K562 (cell line): ENCODE data around the gene NDUFB3. TPM values are rescaled to one million over a fixed set of nuclear protein-coding genes. Genes with fewer than 3 reads are reported as not detected.

ENCODE experiments used
- ARHGAP35 ChIP-seq: fragments of 450-650 bp; IDR thresholded peaks from 2 replicates; pipeline ENCODE4 v1.6.1; 2018; ENCODE audit not compliant: partially characterized antibody
- BMI1 ChIP-seq: fragments of 150-350 bp; IDR thresholded peaks from 2 replicates; pipeline ENCODE4 v1.6.1; 2014; ENCODE audit warnings: low read length
- CCAR2 ChIP-seq: fragments of 200-400 bp; formaldehyde crosslinking; IDR thresholded peaks from 2 replicates; pipeline ENCODE4 v1.6.1; 2017; ENCODE audit warnings: mild to moderate bottlenecking, low read depth, low read length
- CHCHD3 ChIP-seq: fragments of 250-450 bp; sonication (Bioruptor Pico); IDR thresholded peaks from 2 replicates; pipeline ENCODE4 v2.1.2; 2022; ENCODE audit warnings: mild to moderate bottlenecking
- DDX20 ChIP-seq: fragments of 450-650 bp; IDR thresholded peaks from 2 replicates; pipeline ENCODE4 v1.6.1; 2016; ENCODE audit warnings: missing genetic modification characterization, low read depth, mild to moderate bottlenecking, missing compliant biosample characterization, moderate library complexity
- DIDO1 ChIP-seq: fragments of 450-650 bp; IDR thresholded peaks from 2 replicates; pipeline ENCODE4 v1.6.1; 2016; ENCODE audit warnings: low read depth, missing biosample characterization, missing genetic modification characterization
- DNMT1 ChIP-seq: fragments of 450-650 bp; IDR thresholded peaks from 2 replicates; pipeline ENCODE4 v1.6.1; 2016; ENCODE audit warnings: antibody characterized with exemption, mild to moderate bottlenecking
- ELF2 ChIP-seq: fragments of 250-450 bp; sonication (Bioruptor Pico); IDR thresholded peaks from 2 replicates; pipeline ENCODE4 v1.5.0; 2021; ENCODE audit warnings: mild to moderate bottlenecking
- ETS2 ChIP-seq: IDR thresholded peaks from 2 replicates; pipeline ENCODE4 v1.6.1; 2016; ENCODE audit warnings: borderline replicate concordance, missing genetic modification characterization, mild to moderate bottlenecking, moderate library complexity, missing compliant biosample characterization; ENCODE audit not compliant: poor library complexity, severe bottlenecking
- FOS ChIP-seq: IDR thresholded peaks from 3 replicates; pipeline ENCODE4 v1.6.1; 2011; ENCODE audit not compliant: insufficient read length; ENCODE audit errors: extremely low read depth
- MEF2A ChIP-seq: IDR thresholded peaks from 2 replicates; pipeline ENCODE4 v1.6.1; 2011; ENCODE audit warnings: low read depth, mild to moderate bottlenecking, low read length, moderate library complexity; ENCODE audit not compliant: control insufficient read depth
- MXI1 ChIP-seq: IDR thresholded peaks from 2 replicates; pipeline ENCODE4 v1.6.1; 2011; ENCODE audit warnings: low read depth, mild to moderate bottlenecking, improper control_type of control experiment, low read length
- NBN ChIP-seq: fragments of 450-650 bp; IDR thresholded peaks from 2 replicates; pipeline ENCODE4 v1.6.1; 2016; ENCODE audit warnings: low read depth, mild to moderate bottlenecking
- PTRF ChIP-seq: fragments of 450-650 bp; IDR thresholded peaks from 2 replicates; pipeline ENCODE4 v1.6.1; 2016; ENCODE audit warnings: mild to moderate bottlenecking, missing genetic modification characterization, missing compliant biosample characterization
- RHOXF2B ChIP-seq: fragments of 250-450 bp; sonication (Bioruptor Pico); conservative IDR thresholded peaks from 2 replicates; pipeline ENCODE4 v1.5.1; 2021
- SIN3B ChIP-seq: fragments of 450-650 bp; IDR thresholded peaks from 2 replicates; pipeline ENCODE4 v1.6.1; 2017; ENCODE audit warnings: low read depth, mild to moderate bottlenecking, moderate library complexity
- SREBF2 ChIP-seq: sonication (generic); formaldehyde crosslinking; IDR thresholded peaks from 2 replicates; pipeline ENCODE4 v1.4.0; 2020; ENCODE audit warnings: mild to moderate bottlenecking, missing genetic modification reagents
- TBP ChIP-seq: optimal IDR thresholded peaks from 2 replicates; pipeline ENCODE3; 2011; ENCODE audit warnings: low read depth, low read length, improper control_type of control experiment
- ZNF217 ChIP-seq: sonication (generic); formaldehyde crosslinking; IDR thresholded peaks from 2 replicates; pipeline ENCODE4 v1.8.0; 2022; ENCODE audit warnings: mild to moderate bottlenecking, missing genetic modification reagents
- ZNF707 ChIP-seq: fragments of 250-450 bp; sonication (Bioruptor Pico); conservative IDR thresholded peaks from 2 replicates; pipeline ENCODE4 v1.8.0; 2022; ENCODE audit warnings: inconsistent platforms, mild to moderate bottlenecking, moderate library complexity
- polyA plus RNA-seq, 8 experiments: library from polyadenylated mRNA; depleted of rRNA in 4 of 8; stranded (reverse) in 5 of 8; unstranded in 3 of 8; fragments of >200 nt; fragmentation: Nextera tagmentation in 2 of 8; fragmentation: Illumina TruSeq in 1 of 8; extraction: Ambion mirVana in 2 of 8; extraction: Trizol in 1 of 8; gene quantifications; 2 replicates each; pipeline versions ENCODE4 v1.2.1 to v1.2.3, GENCODE V29; 2011 to 2014; ENCODE audit warnings: inconsistent platforms in 1 of 8, missing spikeins in 1 of 8
- total RNA-seq, 7 experiments: library from RNA; depleted of rRNA in 6 of 7; stranded (reverse); fragments of >200 nt in 6 of 7; fragmentation: Illumina TruSeq in 2 of 7; extraction: Trizol in 2 of 7; gene quantifications; 2 replicates each; pipeline versions ENCODE4 v1.2.1 to v1.2.3, GENCODE V29; 2011 to 2021; ENCODE audit warnings: low replicate concordance in 1 of 7
- TF ChIP-seq, protein P1 (sequence below): fragments of 250-450 bp; sonication (Bioruptor Pico); IDR thresholded peaks from 2 replicates; pipeline ENCODE4 v1.5.1; 2021; ENCODE audit warnings: mild to moderate bottlenecking
- TF ChIP-seq, protein P2 (sequence below): sonication (generic); formaldehyde crosslinking; IDR thresholded peaks from 2 replicates; pipeline ENCODE4 v1.8.0; 2022; ENCODE audit warnings: mild to moderate bottlenecking, missing genetic modification reagents
- TF ChIP-seq, protein P3 (sequence below), 2 experiments: IDR thresholded peaks; 2 replicates each; pipeline ENCODE4 v1.6.1; 2011; ENCODE audit warnings: borderline replicate concordance in 1 of 2, control low read depth in 1 of 2, low read depth in 1 of 2, low read length in 1 of 2, mild to moderate bottlenecking in 1 of 2, mixed read lengths in 1 of 2, moderate library complexity in 1 of 2; ENCODE audit not compliant: insufficient read depth in 1 of 2, insufficient read length in 1 of 2, poor library complexity in 1 of 2, severe bottlenecking in 1 of 2; ENCODE audit errors: extremely low read depth in 1 of 2

NDUFB3 gene
- total and polyA plus RNA-seq, 9 of the 15 experiments (the other 6 are each of a cell fraction or from before 2014, with no cell fraction given): 126 to 786 (median 156) TPM

DNA sequence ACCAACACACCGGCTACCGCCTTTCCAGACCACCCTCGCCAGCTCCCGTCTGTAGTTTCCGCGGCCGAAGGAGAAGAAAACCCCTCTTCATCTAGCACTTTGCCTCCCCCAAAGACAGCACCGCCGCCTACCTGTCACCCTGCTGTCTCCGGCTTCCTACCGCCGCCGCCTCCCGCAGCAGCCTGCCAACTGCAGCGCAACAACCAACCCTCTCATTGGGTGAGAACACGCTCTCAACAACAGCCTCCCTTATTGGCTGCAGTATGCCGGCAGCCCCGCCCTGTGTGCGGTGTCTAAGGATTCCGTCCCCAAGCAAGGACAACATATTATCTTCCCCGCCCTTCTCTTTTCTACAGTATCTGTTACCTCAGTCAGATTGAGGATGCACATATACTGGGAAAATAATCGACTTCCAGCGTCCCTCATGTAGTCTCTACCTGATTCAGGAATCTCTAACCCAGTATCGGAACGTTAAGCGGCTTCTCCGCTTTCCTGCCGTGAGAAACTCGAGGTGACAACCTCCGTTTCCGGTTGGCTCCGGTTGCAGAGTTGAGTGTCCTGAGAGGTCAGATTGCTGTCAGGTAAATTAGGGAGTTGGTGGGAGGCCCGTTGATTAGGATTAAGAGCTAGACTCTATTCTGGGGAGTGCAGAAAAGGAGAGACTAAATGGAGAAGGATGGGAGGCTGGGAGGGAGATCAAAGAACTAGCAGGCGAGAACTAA, at the start of gene NDUFB3, which contains the start of gene HYCC2 (continued):
- TF ChIP-seq, protein P1, sequence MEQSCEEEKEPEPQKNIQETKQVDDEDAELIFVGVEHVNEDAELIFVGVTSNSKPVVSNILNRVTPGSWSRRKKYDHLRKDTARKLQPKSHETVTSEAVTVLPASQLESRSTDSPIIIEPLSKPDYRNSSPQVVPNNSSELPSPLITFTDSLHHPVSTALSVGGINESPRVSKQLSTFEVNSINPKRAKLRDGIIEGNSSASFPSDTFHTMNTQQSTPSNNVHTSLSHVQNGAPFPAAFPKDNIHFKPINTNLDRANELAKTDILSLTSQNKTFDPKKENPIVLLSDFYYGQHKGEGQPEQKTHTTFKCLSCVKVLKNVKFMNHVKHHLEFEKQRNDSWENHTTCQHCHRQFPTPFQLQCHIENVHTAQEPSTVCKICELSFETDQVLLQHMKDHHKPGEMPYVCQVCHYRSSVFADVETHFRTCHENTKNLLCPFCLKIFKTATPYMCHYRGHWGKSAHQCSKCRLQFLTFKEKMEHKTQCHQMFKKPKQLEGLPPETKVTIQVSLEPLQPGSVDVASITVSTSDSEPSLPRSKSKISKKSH (CRISPR knock-in tag): no peak
- TF ChIP-seq FOS (peak; percentile 81), CHCHD3 (CRISPR knock-in tag) (no peak), BMI1 (no peak), NBN (peak; percentile 57; the same call in 1 of the 2 replicates), RHOXF2B (CRISPR knock-in tag) (no peak), DDX20 (tag) (no peak), SIN3B (peak; percentile 95), ZNF707 (CRISPR knock-in tag) (no peak), SREBF2 (CRISPR knock-in tag) (no peak), MEF2A (no peak), ARHGAP35 (no peak), PTRF (tag) (no peak), ZNF217 (no peak), DIDO1 (tag) (peak; percentile 99), ETS2 (tag) (no peak), TBP (peak; percentile 71), ELF2 (CRISPR knock-in tag) (0 out of 2 replicates have a peak, but pooled peaks have one; percentile 8), MXI1 (no peak), CCAR2 (no peak), DNMT1 (no peak)
- TF ChIP-seq, protein P2, sequence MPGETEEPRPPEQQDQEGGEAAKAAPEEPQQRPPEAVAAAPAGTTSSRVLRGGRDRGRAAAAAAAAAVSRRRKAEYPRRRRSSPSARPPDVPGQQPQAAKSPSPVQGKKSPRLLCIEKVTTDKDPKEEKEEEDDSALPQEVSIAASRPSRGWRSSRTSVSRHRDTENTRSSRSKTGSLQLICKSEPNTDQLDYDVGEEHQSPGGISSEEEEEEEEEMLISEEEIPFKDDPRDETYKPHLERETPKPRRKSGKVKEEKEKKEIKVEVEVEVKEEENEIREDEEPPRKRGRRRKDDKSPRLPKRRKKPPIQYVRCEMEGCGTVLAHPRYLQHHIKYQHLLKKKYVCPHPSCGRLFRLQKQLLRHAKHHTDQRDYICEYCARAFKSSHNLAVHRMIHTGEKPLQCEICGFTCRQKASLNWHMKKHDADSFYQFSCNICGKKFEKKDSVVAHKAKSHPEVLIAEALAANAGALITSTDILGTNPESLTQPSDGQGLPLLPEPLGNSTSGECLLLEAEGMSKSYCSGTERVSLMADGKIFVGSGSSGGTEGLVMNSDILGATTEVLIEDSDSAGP: no peak
- TF ChIP-seq, protein P3, sequence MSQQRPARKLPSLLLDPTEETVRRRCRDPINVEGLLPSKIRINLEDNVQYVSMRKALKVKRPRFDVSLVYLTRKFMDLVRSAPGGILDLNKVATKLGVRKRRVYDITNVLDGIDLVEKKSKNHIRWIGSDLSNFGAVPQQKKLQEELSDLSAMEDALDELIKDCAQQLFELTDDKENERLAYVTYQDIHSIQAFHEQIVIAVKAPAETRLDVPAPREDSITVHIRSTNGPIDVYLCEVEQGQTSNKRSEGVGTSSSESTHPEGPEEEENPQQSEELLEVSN (IDR thresholded peaks at IDR 0.05; ENCODE audit: borderline replicate concordance in 1 of 2, extremely low read depth in 1 of 2, insufficient read depth in 1 of 2, insufficient read length in 1 of 2, low read depth in 1 of 2, low read length in 1 of 2, poor library complexity in 1 of 2, severe bottlenecking in 1 of 2): no peak
